ENCODE measurements around the gene RER1. TPM values are rescaled to one million over a fixed set of nuclear protein-coding genes. Genes with fewer than 3 reads are reported as not detected.
A peak's percentile ranks its signal among the peaks of the same experiment; 100 is the strongest.

The RER1 gene, protein sequence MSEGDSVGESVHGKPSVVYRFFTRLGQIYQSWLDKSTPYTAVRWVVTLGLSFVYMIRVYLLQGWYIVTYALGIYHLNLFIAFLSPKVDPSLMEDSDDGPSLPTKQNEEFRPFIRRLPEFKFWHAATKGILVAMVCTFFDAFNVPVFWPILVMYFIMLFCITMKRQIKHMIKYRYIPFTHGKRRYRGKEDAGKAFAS
- total RNA-seq: 10 to 100 TPM; 56.9 to 86.5 (median 81.4) TPM

DNA sequence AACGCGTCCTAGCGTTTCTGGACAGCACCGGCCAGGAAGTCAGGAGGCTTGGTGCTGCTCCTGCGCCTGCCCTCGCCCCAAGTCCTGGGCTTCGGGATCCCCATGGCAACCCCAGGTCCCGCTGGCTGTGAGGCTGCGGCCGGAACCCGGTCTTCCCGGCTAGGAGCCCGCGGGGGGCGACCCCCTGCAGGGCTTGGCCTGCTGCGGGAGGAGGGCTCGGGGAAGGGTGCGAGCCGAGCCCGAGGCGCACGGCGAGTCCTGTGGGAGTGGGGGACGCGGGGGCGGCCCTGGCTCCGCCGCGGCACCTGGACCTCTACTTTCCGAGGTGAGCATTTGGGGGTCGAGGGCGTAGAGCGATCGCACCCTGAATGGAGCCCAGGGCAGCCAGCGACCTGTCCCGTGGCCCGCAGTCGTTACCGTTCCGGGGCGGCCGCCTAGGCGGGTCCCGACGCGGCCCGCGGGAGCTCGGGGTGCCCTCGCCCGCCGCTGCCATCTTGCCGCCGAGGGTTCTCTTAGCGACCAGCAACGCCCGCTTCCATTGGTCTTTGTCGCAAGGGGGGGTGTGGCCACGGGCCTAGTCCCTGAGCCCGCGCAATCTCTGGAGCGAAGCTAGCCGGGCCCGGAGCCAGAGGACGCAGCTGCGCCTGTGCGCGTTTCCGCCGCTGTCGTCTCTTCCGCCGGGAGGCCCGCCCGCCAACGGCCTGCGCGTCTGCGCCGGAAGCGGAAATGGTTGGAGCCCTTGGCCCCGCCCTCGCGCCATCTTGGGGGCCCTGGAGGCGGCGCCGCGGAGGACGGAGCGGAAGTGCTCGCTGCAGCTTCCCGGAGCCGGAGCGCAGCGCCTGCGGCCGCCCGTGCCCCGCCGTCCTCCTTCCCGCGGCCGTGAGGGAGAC lies at the start of gene RER1, which contains the start of gene MORN1:
Gene RER1 (plus strand): TSS at position 801 of the 890 bp plus-strand sequence. CDS start 3,950 bp downstream, outside the sequence.
Gene MORN1 (minus strand): TSS at position 514 of the 890 bp plus-strand sequence. CDS start 21 bp downstream, at position 493.
- Histone ChIP-seq H3K36me3 (peaks cover 17% of the 10 kb centered on the region), H3K9me3 (no peaks in the 10 kb centered on the region), H3K4me1 (peaks cover 46% of the 10 kb centered on the region), H3K4me3 (peak within 1 kb of the TSS; percentile 85), H3K27me3 (no peaks in the 10 kb centered on the region), H3K27ac (peak within 1 kb of the TSS; percentile 87)
- peak; percentile 2 to 97 (median 75) for TF ChIP-seq POLR2AphosphoS5 (IDR thresholded peaks at IDR 0.05)
- peak; percentile 38 to 73 for TF ChIP-seq POLR2A (IDR thresholded peaks at IDR 0.05)
- TF ChIP-seq, protein P1, sequence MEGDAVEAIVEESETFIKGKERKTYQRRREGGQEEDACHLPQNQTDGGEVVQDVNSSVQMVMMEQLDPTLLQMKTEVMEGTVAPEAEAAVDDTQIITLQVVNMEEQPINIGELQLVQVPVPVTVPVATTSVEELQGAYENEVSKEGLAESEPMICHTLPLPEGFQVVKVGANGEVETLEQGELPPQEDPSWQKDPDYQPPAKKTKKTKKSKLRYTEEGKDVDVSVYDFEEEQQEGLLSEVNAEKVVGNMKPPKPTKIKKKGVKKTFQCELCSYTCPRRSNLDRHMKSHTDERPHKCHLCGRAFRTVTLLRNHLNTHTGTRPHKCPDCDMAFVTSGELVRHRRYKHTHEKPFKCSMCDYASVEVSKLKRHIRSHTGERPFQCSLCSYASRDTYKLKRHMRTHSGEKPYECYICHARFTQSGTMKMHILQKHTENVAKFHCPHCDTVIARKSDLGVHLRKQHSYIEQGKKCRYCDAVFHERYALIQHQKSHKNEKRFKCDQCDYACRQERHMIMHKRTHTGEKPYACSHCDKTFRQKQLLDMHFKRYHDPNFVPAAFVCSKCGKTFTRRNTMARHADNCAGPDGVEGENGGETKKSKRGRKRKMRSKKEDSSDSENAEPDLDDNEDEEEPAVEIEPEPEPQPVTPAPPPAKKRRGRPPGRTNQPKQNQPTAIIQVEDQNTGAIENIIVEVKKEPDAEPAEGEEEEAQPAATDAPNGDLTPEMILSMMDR (IDR thresholded peaks at IDR 0.05): no peak
- no peak for TF ChIP-seq EP300 (IDR thresholded peaks at IDR 0.05)
- peak; percentile 99 for DNase-seq (ENCODE audit: low spot score in 2 of 2)
- 0% methylated on average over 22 of the region's 103 CpGs for WGBS

DNA sequence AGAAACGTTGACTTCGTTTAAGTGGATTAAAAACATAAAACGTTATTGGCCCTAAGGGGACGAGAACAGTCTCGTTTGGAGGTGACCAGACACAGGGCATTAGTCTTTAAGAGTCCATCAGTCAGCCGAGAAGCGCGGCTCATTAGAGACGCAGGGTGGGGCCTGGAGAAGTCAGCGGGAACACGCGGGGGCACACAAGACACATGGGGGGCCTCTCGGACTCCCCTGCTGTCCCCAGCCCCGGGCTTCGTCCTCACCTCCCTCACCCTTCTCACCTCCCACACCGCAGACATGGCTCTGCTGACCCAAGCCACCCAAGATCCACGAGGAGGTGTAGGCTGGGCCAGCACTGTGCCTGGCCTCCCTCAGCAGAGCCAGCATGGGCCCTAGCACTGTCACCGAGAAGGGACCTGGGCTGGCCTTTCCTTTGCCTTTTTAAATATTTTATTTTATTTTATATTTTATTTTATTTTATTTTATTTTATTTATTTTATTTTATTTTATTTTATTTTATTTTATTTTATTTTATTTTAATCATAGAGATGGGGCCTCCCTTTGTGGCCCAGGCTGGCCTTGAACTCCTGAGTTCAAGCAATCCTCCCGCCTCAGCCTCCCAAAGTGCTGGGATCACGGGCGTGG lies 49.1 kb upstream of the RER1 start:
- DNase-seq (ENCODE audit: low spot score in 2 of 2): no peak
- TF ChIP-seq POLR2AphosphoS5 (IDR thresholded peaks at IDR 0.05) (no peak), POLR2A (IDR thresholded peaks at IDR 0.05) (no peak), EP300 (IDR thresholded peaks at IDR 0.05) (no peak)
- TF ChIP-seq, protein P1 (IDR thresholded peaks at IDR 0.05): no peak

DNA sequence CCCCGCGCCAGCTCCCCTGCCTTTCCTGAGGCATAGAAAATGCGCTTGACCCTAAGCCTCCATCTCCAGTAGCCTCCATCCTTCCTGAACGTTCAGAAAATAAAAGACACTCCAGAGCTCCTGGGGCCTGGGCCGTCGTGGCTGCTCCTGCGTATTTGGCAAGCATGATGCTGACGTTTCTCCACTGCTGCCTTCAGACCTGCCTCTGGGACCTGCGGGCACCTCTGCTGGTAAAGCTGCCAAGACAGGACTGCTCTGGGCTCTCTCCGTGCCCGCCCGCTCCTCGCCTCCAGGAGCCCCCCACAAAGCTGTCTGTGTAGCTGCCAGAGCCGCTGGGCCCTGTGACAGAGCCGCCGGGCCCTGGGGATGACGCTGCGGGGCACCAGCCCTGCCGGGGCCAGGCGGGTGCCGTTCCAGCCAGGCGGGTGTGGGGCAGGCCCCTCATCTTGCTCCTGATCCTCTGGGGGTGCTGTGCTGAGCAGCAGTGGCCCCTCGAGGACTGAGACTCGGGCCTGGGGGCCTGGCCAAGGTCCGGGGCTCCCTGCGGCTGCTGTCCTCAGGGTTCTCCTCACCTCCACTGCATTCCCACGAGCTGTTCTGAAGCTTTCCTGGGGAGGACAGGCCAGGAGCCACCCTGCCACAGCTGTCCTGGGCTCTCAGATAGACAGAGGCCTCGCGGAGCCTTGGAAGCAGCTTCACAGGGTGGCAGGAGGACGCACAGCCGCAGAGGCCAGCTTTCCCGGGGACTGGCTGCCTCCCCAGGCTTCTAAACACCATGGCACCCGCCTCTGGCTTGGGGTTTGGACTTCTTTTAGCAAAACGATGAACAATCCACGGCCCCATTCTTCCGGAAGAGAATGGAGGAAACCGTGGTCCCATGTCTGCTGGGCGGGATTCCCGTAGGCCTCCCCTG lies 48.4 kb upstream of the RER1 start:
- Histone ChIP-seq H3K36me3 (no peaks in the 10 kb centered on the region), H3K27me3 (no peaks in the 10 kb centered on the region), H3K4me3 (no peak overlapping the region), H3K4me1 (peaks cover 9% of the 10 kb centered on the region), H3K9me3 (no peaks in the 10 kb centered on the region), H3K27ac (no peak overlapping the region)
- WGBS: 64% methylated on average over 31 of the region's 39 CpGs
- TF ChIP-seq POLR2A (IDR thresholded peaks at IDR 0.05): no peak
- TF ChIP-seq POLR2AphosphoS5 (IDR thresholded peaks at IDR 0.05): no peak
- no peak for TF ChIP-seq EP300 (IDR thresholded peaks at IDR 0.05)
- TF ChIP-seq, protein P1 (IDR thresholded peaks at IDR 0.05): no peak
- DNase-seq (ENCODE audit: low spot score in 2 of 2): no peak

More for the DNA sequence above, 49.1 kb upstream of the RER1 start:
- whole genome bisulfite sequencing: 84% methylated on average over 21 of the region's 21 CpGs
- no peak overlapping the region for H3K4me3 ChIP-seq
- H3K36me3 ChIP-seq: no peaks in the 10 kb centered on the region
- no peak overlapping the region for H3K27ac ChIP-seq
- peaks cover 9% of the 10 kb centered on the region for H3K4me1 ChIP-seq
- no peaks in the 10 kb centered on the region for H3K9me3 ChIP-seq
- H3K27me3 ChIP-seq: no peaks in the 10 kb centered on the region

DNA sequence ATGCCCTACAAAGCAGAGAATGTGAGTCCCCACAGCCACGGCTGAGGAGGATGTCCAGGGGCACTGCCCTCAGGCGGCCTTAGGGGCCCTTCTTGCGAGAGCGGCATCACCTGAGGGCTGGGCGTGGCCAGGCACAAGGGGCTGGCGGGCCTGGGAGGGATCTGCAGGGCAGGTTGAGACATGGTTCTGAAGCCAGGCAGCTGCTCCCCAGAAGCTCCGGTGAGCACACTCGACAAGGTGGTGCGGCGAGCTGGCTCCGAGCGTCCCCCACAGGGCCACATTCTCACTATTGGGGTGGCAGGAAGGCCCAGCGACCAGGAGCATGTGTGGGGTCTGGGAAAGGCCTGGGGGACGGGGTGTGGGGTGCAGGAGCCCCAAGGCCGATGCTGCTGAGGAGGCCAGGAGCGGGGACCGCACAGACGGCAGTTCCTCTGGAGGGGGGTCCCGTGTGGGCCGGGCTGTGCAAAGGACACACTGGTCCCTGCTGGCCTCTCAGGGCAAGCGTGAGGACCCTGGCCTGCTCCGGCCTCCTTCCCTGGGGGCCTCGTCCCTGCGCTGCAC lies 47.4 kb upstream of the RER1 start:
- TF ChIP-seq, protein P1 (IDR thresholded peaks at IDR 0.05): no peak
- TF ChIP-seq POLR2AphosphoS5 (IDR thresholded peaks at IDR 0.05): no peak
- TF ChIP-seq EP300 (IDR thresholded peaks at IDR 0.05): no peak
- TF ChIP-seq POLR2A (IDR thresholded peaks at IDR 0.05): no peak
- WGBS: 75% methylated on average over 13 of the region's 24 CpGs
- no peak overlapping the region for H3K27ac ChIP-seq
- H3K4me1 ChIP-seq: peaks cover 9% of the 10 kb centered on the region
- H3K4me3 ChIP-seq: no peak overlapping the region
- H3K36me3 ChIP-seq: no peaks in the 10 kb centered on the region
- DNase-seq (ENCODE audit: low spot score in 2 of 2): peak in 1 of 2 donors; percentile 40
- H3K9me3 ChIP-seq: no peaks in the 10 kb centered on the region
- H3K27me3 ChIP-seq: no peaks in the 10 kb centered on the region
